Endodermal cell (in vitro differentiated cells): Measurements from ENCODE around the gene DGKG. TPM values are rescaled to one million over a fixed set of nuclear protein-coding genes. Genes with fewer than 3 reads are reported as not detected.

Experiments
- DNase-seq: peaks from one replicate; pipeline ENCODE4 v3.0.0-alpha.2; 2017
- H3K27ac ChIP-seq: 2 replicates; pipeline ENCODE4 v1.5.1; 2013; ENCODE audit warnings: mild to moderate bottlenecking, low read depth, low read length, moderate library complexity
- H3K27me3 ChIP-seq: 2 replicates; pipeline ENCODE4 v1.6.1; 2013; ENCODE audit warnings: mild to moderate bottlenecking, low read length, moderate library complexity; ENCODE audit not compliant: insufficient read depth, control insufficient read depth, poor library complexity, severe bottlenecking
- H3K36me3 ChIP-seq: 2 replicates; pipeline ENCODE4 v1.7.0; 2013; ENCODE audit warnings: mild to moderate bottlenecking, low read length, moderate library complexity; ENCODE audit not compliant: control insufficient read depth, insufficient read depth
- H3K4me1 ChIP-seq: one replicate; pipeline ENCODE4 v1.7.0; 2013; ENCODE audit warnings: low read length; ENCODE audit not compliant: control insufficient read depth, insufficient read depth
- H3K4me3 ChIP-seq: 2 replicates; pipeline ENCODE4 v1.5.1; 2013; ENCODE audit warnings: mild to moderate bottlenecking, low read length, moderate library complexity
- H3K9ac ChIP-seq: 2 replicates; pipeline ENCODE4 v1.6.1; 2013; ENCODE audit warnings: mild to moderate bottlenecking, low read length, moderate library complexity; ENCODE audit not compliant: poor library complexity, severe bottlenecking; ENCODE audit errors: extremely low read depth
- H3K9me3 ChIP-seq: 2 replicates; pipeline ENCODE4 v1.6.1; 2013; ENCODE audit warnings: mild to moderate bottlenecking, low read length, moderate library complexity; ENCODE audit not compliant: control insufficient read depth
- H3K27ac Mint-ChIP-seq: 2 replicates; pipeline ENCODE4 v1.8.0; 2020; ENCODE audit warnings: mixed read lengths
- H3K27me3 Mint-ChIP-seq: 2 replicates; pipeline ENCODE4 v1.8.0; 2021; ENCODE audit warnings: mild to moderate bottlenecking, mixed read lengths; ENCODE audit not compliant: insufficient read depth
- H3K36me3 Mint-ChIP-seq: 2 replicates; pipeline ENCODE4 v1.8.0; 2020; ENCODE audit warnings: low read depth, mixed read lengths
- H3K4me1 Mint-ChIP-seq: 2 replicates; pipeline ENCODE4 v1.8.0; 2020; ENCODE audit warnings: mixed read lengths
- H3K4me3 Mint-ChIP-seq: 2 replicates; pipeline ENCODE4 v1.8.0; 2020; ENCODE audit warnings: mild to moderate bottlenecking, moderate library complexity, mixed read lengths
- H3K9me3 Mint-ChIP-seq: 2 replicates; pipeline ENCODE4 v1.8.0; 2020; ENCODE audit warnings: mild to moderate bottlenecking, mixed read lengths
- CTCF ChIP-seq: fragments of 200-600 bp; sonication (generic); conservative IDR thresholded peaks from 2 replicates; pipeline ENCODE4 v1.5.0; 2021; ENCODE audit warnings: antibody characterized with exemption, mild to moderate bottlenecking
- WGBS, 2 experiments: methylation state at CpG; one replicate each; pipeline versions ENCODE4 v1.1.5 to v1.1.7; 2013; ENCODE audit warnings: missing lambda C conversion rate in 2 of 2, mixed read lengths in 1 of 2; ENCODE audit not compliant: insufficient coverage in 1 of 2, insufficient read length in 1 of 2; 5-methylcytosine and 5-hydroxymethylcytosine counted together
- total RNA-seq, 2 donors: library from RNA; stranded (reverse); fragmentation: NEBNext Ultra II Directional in 1 of 2; extraction: Animal tissue kit (Norgen Biotek cat#: 25700) in 1 of 2; gene quantifications; 2 replicates in 1 of 2; 3 replicates in 1 of 2; pipeline ENCODE4 v1.2.1, GENCODE V29; 2021

Gene DGKG
- total RNA-seq, 2 donors from 2014 or later = 0.86 to 1.8 TPM

- no peak overlapping the region for H3K27ac Mint-ChIP-seq
- no peak overlapping the region for H3K27ac ChIP-seq
Measured at GRCh38 chr3:186239321-186239720, 122.7 kb downstream of the DGKG start.

GRCh38 chr3:186237915-186238314, 124.1 kb downstream of the DGKG start:
- Mint-ChIP-seq H3K27ac (no peak overlapping the region), H3K9me3 (no peaks in the 10 kb centered on the region), H3K27me3 (peaks cover 8% of the 10 kb centered on the region), H3K36me3 (no peaks in the 10 kb centered on the region), H3K4me3 (no peak overlapping the region), H3K4me1 (peaks cover 2% of the 10 kb centered on the region)
- Histone ChIP-seq H3K36me3 (no peaks in the 10 kb centered on the region), H3K4me3 (no peak overlapping the region), H3K27me3 (no peaks in the 10 kb centered on the region), H3K9ac (no peak overlapping the region), H3K4me1 (no peaks in the 10 kb centered on the region), H3K9me3 (no peaks in the 10 kb centered on the region), H3K27ac (no peak overlapping the region)
- no peak for DNase-seq
- no peak for TF ChIP-seq CTCF
- WGBS, 2 experiments = 88 to 100% methylated on average over 1 to 2 of the region's 2 CpGs

More at GRCh38 chr3:186239321-186239720, 122.7 kb downstream of the DGKG start:
- no peaks in the 10 kb centered on the region for H3K36me3 Mint-ChIP-seq
- H3K9ac ChIP-seq = no peak overlapping the region
- no peak overlapping the region for H3K4me3 Mint-ChIP-seq
- no peak overlapping the region for H3K4me3 ChIP-seq
- WGBS, 2 experiments = 88 to 91% methylated on average over 10 of the region's 10 CpGs
- no peaks in the 10 kb centered on the region for H3K4me1 ChIP-seq
- no peaks in the 10 kb centered on the region for H3K36me3 ChIP-seq
- peaks cover 2% of the 10 kb centered on the region for H3K4me1 Mint-ChIP-seq
- H3K27me3 Mint-ChIP-seq = peaks cover 14% of the 10 kb centered on the region
- peak; percentile 56 for TF ChIP-seq CTCF
- no peaks in the 10 kb centered on the region for H3K27me3 ChIP-seq
- H3K9me3 ChIP-seq = no peaks in the 10 kb centered on the region
- no peaks in the 10 kb centered on the region for H3K9me3 Mint-ChIP-seq
- DNase-seq = peak; percentile 71

GRCh38 chr3:186236357-186237020, 125.5 kb downstream of the DGKG start:
- Histone ChIP-seq H3K9me3 (no peaks in the 10 kb centered on the region), H3K4me1 (no peaks in the 10 kb centered on the region), H3K36me3 (no peaks in the 10 kb centered on the region), H3K4me3 (no peak overlapping the region), H3K27ac (no peak overlapping the region), H3K9ac (no peak overlapping the region), H3K27me3 (no peaks in the 10 kb centered on the region)
- peaks cover 2% of the 10 kb centered on the region for H3K4me1 Mint-ChIP-seq
- H3K27me3 Mint-ChIP-seq = peaks cover 8% of the 10 kb centered on the region
- no peak for TF ChIP-seq CTCF
- 77 to 95% methylated on average over 3 to 6 of the region's 6 CpGs for WGBS, 2 experiments
- H3K4me3 Mint-ChIP-seq = no peak overlapping the region
- no peak overlapping the region for H3K27ac Mint-ChIP-seq
- H3K36me3 Mint-ChIP-seq = no peaks in the 10 kb centered on the region
- no peak for DNase-seq
- H3K9me3 Mint-ChIP-seq = no peaks in the 10 kb centered on the region
